Subcutaneous abdominal adipose tissue (tissue), 5 donors: ENCODE data around the gene GLDC.
"Not testable (repeated sequence)": the region's sequence is repeated elsewhere in the genome, so short reads cannot be mapped to it uniquely, and the experiment has no call there.

Experiments used
- H3K27ac ChIP-seq: one replicate; pipeline ENCODE4 v1.7.0; 2013; ENCODE audit warnings: low read depth, mild to moderate bottlenecking, inconsistent platforms, low read length, moderate library complexity
- H3K27me3 ChIP-seq, 5 donors: one replicate each; pipeline ENCODE4 v1.7.0; 2013; ENCODE audit warnings: low read length in 5 of 5, inconsistent platforms in 1 of 5; ENCODE audit not compliant: control insufficient read depth in 5 of 5, insufficient read depth in 4 of 5
- H3K36me3 ChIP-seq, 5 donors: one replicate each; pipeline ENCODE4 v1.7.0; 2013; ENCODE audit warnings: low read length in 5 of 5; ENCODE audit not compliant: control insufficient read depth in 5 of 5, insufficient read depth in 5 of 5
- H3K4me1 ChIP-seq, 5 donors: one replicate each; pipeline ENCODE4 v1.7.0; 2013; ENCODE audit warnings: low read length in 5 of 5, mild to moderate bottlenecking in 3 of 5, moderate library complexity in 1 of 5; ENCODE audit not compliant: control insufficient read depth in 5 of 5, insufficient read depth in 5 of 5
- H3K4me3 ChIP-seq, 5 donors: one replicate each; pipeline ENCODE4 v1.7.0; 2013; ENCODE audit warnings: low read length in 5 of 5, low read depth in 1 of 5
- H3K9ac ChIP-seq, 5 donors: one replicate each; pipeline ENCODE4 v1.7.0; 2013; ENCODE audit warnings: low read length in 5 of 5, mild to moderate bottlenecking in 4 of 5, moderate library complexity in 3 of 5
- H3K9me3 ChIP-seq, 5 donors: one replicate each; pipeline ENCODE4 v1.7.0; 2013; ENCODE audit warnings: low read length in 5 of 5; ENCODE audit not compliant: control insufficient read depth in 5 of 5
- donor health status: healthy.
- donor health status: healthy.
- donor health status: healthy.
- donor health status: healthy.
- donor health status: healthy.

Gene GLDC

DNA sequence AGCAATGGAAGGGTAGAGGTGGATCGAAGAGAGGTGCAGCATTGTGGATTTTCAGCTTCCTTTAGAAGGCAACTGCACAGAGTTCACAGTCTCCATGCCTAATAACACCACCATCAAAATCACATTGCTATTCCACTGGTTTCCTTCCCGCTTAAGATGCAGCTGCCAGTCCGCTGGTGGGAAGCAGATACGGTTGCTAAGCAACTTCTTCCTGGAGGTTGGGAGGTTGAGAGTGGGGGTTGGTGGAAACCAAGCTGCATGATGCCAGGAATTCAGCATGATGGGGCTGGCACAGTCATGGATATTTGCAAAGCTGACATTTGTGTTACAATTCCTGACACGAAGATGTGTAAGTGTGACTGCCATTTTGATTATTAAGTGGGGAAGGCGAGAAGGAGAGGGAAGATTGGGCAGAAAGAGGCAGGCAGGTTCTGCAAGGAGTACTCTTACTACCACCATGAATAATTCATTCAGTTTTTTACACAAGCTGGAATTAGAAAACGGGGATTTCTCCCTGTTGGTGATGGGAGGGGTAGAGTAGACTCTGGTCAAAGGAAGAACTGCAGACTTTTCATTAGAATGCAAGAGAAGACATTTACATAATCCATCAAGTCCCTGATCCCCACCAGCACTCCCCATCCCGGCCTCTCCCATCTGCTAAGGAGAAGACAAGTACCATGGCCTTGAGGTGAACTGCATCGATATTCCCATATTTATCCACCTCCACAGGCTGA is 87.5 kb downstream of the GLDC start:
- Histone ChIP-seq H3K27ac (no peak overlapping the region), H3K9ac (no peak overlapping the region), H3K4me3 (no peak overlapping the region), H3K27me3 (no peaks in the 10 kb centered on the region), H3K36me3 (no peaks in the 10 kb centered on the region), H3K4me1 (no peaks in the 10 kb centered on the region), H3K9me3 (no peaks in the 10 kb centered on the region)

DNA sequence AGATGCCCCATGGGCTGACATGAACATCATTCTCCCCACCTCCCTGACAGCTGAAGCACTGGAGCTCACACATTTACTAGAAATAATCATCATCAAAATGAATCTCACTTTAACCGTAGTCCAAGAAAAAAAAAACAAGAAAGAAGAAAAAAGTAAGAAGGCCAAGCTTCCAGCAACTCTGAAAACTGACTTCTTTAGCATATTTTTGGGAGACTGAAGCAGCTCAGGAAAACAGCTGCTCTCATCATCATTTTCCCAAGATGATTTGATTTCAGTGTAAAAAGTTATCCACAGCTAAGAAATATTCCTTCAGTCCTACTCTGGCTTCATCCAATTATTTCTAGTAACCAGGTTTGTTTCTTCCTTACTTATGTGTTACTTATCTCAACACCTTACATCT is 91.7 kb downstream of the GLDC start:
- peaks cover 0 to 3% (median 0%) of the 10 kb centered on the region in 5 donors for H3K27me3 ChIP-seq
- no peak overlapping the region for H3K4me3 ChIP-seq
- H3K9ac ChIP-seq = no peak overlapping the region
- H3K9me3 ChIP-seq = no peaks in the 10 kb centered on the region
- H3K36me3 ChIP-seq = no peaks in the 10 kb centered on the region
- peaks cover 0 to 4% (median 0%) of the 10 kb centered on the region in 5 donors for H3K4me1 ChIP-seq
- H3K27ac ChIP-seq = no peak overlapping the region

DNA sequence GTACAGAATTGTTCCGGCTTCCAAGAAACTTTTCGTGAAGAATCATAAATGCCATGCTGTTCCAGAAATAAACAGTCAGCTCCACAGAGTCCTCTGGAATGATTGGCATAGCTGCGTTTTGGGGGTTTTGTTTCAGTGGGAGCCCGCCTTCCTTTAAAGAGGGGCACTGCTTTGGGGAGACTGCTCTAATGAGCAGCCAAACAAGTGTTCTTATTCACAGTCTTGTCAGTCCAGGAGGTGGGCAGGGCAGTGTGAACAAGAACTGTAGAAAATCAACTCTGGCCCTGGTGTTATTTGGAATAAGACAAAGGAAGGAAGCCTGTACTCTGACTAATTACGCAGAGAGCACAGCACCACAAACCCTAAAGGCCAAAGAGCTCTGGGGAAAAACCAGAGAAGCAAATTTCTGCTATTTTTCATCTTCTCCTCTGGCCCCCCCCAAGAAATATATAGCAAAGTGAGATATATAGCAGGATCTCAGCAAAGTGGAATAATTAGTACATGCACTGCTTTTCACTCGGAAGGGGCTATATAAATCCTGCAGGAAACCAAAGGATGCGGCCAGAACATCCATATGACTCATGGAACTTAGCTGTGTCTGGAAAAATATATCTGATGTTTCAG is 92.9 kb downstream of the GLDC start:
- H3K9me3 ChIP-seq = no peaks in the 10 kb centered on the region
- no peak overlapping the region for H3K9ac ChIP-seq
- H3K27ac ChIP-seq = no peak overlapping the region
- peaks cover 0 to 3% (median 0%) of the 10 kb centered on the region in 5 donors for H3K27me3 ChIP-seq
- H3K4me3 ChIP-seq = no peak overlapping the region
- peaks cover 0 to 4% (median 0%) of the 10 kb centered on the region in 5 donors for H3K4me1 ChIP-seq
- H3K36me3 ChIP-seq = no peaks in the 10 kb centered on the region

DNA sequence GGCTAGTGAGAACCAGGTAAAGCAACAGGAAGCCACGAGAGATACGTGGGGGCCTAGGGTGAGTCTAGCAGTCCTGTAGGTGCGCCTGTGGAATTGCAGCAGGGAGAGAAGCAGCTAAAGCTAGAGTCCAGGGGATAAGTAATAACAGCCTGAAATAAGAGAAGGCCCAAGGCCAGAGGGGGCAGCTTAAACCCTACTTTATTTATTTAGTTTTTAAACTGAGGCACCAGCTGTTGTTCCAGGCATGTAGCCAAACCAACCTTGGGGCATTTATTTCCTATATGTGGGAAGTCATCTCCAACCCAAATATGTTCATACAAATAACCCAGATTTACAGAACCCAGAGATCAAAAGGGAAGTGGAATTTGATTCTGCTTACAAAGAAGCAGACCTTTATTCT is 93.5 kb downstream of the GLDC start:
- Histone ChIP-seq H3K9ac (no peak overlapping the region), H3K4me1 (peaks cover 0 to 4% (median 0%) of the 10 kb centered on the region in 5 donors), H3K4me3 (no peak overlapping the region), H3K36me3 (no peaks in the 10 kb centered on the region), H3K27me3 (peaks cover 0 to 3% (median 0%) of the 10 kb centered on the region in 5 donors), H3K9me3 (no peaks in the 10 kb centered on the region), H3K27ac (no peak overlapping the region)

DNA sequence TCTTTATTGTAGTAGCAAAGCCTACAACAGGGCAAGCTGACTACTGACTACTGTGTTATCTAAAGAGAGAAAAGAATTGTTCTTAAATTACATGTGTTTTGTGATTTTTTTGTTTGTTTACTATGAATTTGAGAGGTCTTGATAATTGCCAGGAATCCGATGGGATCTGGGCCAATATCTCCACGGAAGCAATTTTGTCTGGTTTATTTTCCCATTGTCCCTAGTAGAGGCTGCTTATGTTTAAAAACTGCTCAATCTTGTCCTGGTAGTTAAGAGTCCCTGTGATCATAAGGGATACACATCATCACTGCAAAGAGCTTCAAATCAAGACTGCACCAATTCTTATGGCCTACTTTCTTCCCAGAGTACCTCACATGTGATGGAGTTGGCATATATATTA is 94.4 kb downstream of the GLDC start:
- H3K27ac ChIP-seq = no peak overlapping the region
- H3K4me3 ChIP-seq = no peak overlapping the region
- H3K27me3 ChIP-seq = peaks cover 0 to 3% (median 0%) of the 10 kb centered on the region in 5 donors
- no peaks in the 10 kb centered on the region for H3K9me3 ChIP-seq
- H3K4me1 ChIP-seq = peaks cover 0 to 4% (median 0%) of the 10 kb centered on the region in 5 donors
- no peaks in the 10 kb centered on the region for H3K36me3 ChIP-seq
- no peak overlapping the region for H3K9ac ChIP-seq

DNA sequence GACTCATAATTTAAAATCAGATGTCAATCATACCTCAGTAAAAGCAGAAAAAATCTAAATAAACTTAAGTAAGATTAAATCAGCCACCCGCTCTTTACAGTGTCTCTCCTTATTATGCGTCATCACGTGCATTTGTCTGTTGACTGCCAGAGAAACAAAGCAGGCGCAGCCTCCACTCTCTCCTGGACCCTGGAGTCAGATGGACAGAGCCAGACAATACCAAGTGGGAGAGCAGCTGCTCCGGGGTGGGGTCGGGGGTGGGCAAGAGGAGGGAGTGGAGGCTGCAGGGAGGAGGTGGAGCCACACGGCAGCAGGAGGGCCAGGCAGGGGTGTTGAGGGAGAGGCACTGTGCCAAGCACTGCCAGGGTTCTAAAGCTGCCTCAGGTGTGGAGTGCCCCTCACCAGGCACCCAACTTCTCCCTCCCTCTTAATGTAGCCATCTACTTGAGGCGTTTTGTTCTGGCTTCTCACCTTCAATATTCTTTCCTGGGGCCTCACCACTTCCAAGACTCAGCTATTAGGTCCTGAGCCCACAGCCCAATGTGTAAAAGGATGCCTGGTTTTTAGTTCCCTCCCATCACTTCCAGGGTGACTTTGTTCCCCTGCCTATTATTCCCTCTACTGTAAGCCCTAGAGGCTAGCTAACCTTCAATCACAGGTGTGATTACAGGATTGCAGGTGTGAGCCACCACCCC is 96.3 kb downstream of the GLDC start:
- Histone ChIP-seq H3K27me3 (peaks cover 0 to 3% (median 0%) of the 10 kb centered on the region in 5 donors), H3K27ac (no peak overlapping the region), H3K36me3 (no peaks in the 10 kb centered on the region), H3K9me3 (no peaks in the 10 kb centered on the region), H3K4me1 (peaks cover 0 to 4% (median 0%) of the 10 kb centered on the region in 5 donors), H3K4me3 (no peak overlapping the region), H3K9ac (no peak overlapping the region)

DNA sequence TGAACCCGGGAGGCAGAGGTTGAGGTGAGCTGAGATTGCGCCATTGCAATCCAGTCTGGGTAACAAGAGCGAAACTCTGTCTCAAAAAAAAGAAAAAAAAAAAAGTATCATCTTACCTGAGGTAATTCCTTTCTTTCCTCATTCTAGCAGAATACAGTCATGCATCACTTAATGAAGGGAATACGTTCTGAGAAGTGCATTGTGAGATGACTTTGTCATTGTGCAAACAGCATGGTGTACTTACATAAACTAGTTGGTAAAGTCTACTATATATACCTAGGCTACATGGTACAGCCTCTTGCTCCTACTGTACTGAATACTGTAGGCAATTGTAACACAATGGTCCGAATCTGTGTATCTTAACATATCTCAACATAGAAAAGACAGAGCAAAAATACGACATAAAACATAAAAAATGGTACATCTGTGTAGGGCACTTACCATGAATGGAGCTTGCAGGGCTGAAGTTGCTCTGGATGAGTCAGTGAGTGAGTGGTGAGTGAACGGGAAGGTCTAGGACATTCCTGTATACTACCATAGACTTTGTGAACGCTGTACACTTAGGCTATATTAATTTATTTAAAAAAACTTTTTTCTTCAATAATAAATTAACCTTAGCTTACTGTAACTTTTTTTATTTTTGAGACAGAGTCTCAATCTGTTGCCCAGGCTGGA is 100.4 kb downstream of the GLDC start:
- H3K27me3 ChIP-seq = peaks cover 0 to 3% (median 0%) of the 10 kb centered on the region in 5 donors
- no peaks in the 10 kb centered on the region for H3K4me1 ChIP-seq
- no peaks in the 10 kb centered on the region for H3K9me3 ChIP-seq
- H3K4me3 ChIP-seq = no peak overlapping the region
- no peaks in the 10 kb centered on the region for H3K36me3 ChIP-seq
- H3K27ac ChIP-seq = no peak overlapping the region
- no peak overlapping the region for H3K9ac ChIP-seq

DNA sequence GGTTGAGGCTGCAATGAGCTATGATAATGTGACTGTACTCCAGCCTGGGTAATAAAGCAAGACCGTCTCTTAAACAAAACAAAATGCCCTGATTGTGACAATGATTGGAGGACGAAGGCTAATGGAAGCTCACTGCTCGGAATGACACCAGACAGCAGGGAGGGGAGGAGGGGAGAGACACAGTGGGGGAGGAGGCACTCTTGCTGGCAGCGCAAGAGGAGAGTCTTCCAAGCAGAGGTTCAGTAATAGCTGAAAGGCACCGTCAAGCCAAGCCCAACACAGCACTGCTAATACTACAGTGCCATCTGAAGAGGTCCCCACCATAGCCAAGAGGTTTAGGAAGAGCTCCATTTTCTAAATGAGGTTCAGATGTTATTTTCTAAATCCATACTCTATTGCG is 102.3 kb downstream of the GLDC start:
- H3K36me3 ChIP-seq = no peaks in the 10 kb centered on the region
- no peak overlapping the region for H3K4me3 ChIP-seq
- H3K27me3 ChIP-seq = peaks cover 0 to 3% (median 0%) of the 10 kb centered on the region in 5 donors
- no peak overlapping the region for H3K27ac ChIP-seq
- H3K4me1 ChIP-seq = no peaks in the 10 kb centered on the region
- H3K9me3 ChIP-seq = no peaks in the 10 kb centered on the region
- H3K9ac ChIP-seq = no peak overlapping the region

DNA sequence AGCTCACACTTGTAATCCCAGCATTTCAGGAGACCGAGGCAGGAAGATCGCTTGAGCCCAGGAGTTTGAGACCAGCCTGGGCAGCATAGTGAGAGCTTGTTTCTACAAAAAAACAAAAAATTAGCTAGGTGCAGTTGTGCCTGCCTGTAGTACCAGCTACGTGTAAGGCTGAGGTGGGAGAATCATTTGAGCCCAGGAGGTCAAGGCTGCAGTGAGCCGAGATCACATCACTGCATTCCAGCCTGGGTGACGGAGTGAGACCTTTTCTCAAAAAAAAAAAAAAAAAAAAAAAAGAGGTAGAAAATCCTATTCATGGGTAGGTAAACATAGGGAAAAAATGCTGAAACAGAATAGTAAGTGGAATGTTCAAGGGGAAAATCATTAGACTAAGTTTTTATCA is 102.9 kb downstream of the GLDC start:
- not testable (repeated sequence) for H3K4me3 ChIP-seq, H3K9me3 ChIP-seq, H3K27me3 ChIP-seq, H3K36me3 ChIP-seq, H3K27ac ChIP-seq, H3K9ac ChIP-seq, H3K4me1 ChIP-seq

DNA sequence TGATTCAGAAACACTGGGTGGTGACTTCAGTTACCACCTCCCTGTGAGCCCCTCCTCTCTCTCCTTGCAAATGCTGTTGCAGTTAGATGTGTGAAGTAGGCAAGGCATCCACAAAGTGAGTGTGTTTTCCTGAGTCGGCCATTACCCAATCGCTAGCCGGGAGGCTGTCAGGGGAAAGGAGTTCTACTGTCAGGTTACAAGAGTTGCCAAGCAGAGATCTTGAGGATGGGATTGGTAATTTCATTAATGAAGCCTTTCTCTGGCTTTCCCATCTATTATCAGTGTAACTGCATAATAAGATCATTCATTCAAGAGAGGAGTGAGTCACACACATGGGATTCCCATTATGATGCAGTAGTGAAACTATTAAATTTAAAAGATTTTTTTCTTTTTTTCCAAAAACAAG is 106.9 kb downstream of the GLDC start:
- H3K27me3 ChIP-seq = peaks cover 0 to 5% (median 0%) of the 10 kb centered on the region in 5 donors
- no peak overlapping the region for H3K27ac ChIP-seq
- no peaks in the 10 kb centered on the region for H3K4me1 ChIP-seq
- H3K36me3 ChIP-seq = no peaks in the 10 kb centered on the region
- no peak overlapping the region for H3K4me3 ChIP-seq
- no peaks in the 10 kb centered on the region for H3K9me3 ChIP-seq
- no peak overlapping the region for H3K9ac ChIP-seq
